ENCODE measurements around the gene ACTR1B.
A peak's percentile ranks its signal among the peaks of the same experiment; 100 is the strongest.
"Not testable (repeated sequence)": the region's sequence is repeated elsewhere in the genome, so short reads cannot be mapped to it uniquely, and the experiment has no call there.

ACTR1B gene

DNA sequence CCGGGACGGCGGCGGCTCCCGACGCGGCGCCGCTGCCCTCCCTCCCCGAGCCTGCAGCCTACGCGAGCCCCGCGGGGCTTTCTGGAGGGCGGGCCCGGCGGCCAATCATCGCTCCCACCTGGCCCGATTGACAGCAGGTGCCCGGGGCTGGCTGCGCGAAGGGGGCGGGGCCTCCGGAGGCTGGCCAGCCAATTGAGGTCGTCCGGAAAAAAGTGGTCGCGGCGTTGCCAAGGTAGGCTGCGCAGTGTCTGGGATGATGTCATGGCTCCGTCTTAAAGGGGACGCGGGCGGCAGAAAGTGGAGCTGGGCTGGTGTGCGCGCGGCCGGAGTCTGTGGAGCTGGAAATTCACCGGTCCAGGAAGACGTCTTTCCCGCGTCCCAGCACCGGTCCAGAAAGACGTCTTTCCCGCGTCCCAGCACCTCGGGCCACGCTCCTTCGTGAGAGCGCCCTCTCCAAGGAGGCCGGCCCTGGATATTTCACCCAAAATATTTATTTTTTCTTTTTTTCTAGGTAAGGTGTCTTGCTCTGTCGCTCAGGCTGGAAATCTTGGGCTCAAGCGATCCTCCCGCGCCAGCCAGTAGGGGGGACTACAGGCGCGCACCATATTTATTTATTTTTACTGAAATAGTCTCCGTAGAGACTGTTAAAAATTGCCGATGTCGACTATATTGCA, at the start of gene ACTR1B:
Gene ACTR1B, minus strand, starts transcription at position 83 of the 674 bp plus-strand sequence. CDS start 154 bp downstream, outside the sequence.
- in situ Hi-C loops (cut with HindIII; ENCODE audit: low sequenced_read_pairs), result no loop called here
- peak within 1 kb of the TSS; percentile 70 for H3K4me3 ChIP-seq (ENCODE audit: low read depth, low read length)
- TF ChIP-seq, protein P1, sequence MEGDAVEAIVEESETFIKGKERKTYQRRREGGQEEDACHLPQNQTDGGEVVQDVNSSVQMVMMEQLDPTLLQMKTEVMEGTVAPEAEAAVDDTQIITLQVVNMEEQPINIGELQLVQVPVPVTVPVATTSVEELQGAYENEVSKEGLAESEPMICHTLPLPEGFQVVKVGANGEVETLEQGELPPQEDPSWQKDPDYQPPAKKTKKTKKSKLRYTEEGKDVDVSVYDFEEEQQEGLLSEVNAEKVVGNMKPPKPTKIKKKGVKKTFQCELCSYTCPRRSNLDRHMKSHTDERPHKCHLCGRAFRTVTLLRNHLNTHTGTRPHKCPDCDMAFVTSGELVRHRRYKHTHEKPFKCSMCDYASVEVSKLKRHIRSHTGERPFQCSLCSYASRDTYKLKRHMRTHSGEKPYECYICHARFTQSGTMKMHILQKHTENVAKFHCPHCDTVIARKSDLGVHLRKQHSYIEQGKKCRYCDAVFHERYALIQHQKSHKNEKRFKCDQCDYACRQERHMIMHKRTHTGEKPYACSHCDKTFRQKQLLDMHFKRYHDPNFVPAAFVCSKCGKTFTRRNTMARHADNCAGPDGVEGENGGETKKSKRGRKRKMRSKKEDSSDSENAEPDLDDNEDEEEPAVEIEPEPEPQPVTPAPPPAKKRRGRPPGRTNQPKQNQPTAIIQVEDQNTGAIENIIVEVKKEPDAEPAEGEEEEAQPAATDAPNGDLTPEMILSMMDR (IDR thresholded peaks at IDR 0.05; ENCODE audit: low read depth, low read length, missing control alignments), result peak; percentile 72
- peak; percentile 96 for DNase-seq (ENCODE audit: low read depth)

DNA sequence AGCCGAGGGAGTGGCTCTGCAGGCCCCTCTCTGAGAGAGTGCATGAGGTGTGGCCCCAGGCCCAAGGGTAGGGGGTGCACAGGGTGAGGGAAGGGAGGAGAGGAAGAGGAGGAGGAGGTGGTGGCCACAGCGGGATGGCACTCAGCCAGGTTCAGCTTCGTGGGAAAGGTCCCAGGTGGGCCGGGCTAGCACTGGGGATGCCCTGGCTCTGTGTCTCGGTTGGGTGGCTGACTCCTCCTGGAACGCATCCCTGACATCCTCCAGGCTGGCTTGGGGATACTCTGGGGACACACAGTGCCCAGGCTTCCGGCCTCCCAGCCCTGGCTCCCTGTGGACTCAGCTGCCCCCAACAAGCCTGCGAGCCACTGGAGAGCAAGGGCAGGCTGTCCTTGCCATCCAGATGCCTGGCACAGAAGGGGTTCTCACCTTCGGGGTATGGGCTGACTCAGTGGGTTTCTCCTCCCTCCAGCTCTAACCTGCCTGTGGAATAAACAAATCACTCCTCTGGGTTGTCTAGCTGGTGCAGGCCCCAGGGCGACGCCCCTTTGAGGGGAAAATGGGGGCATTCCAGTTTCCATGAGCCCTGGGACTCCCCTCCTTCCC, 49.0 kb upstream of the ACTR1B start:
- no peak for DNase-seq (ENCODE audit: low read depth)
- TF ChIP-seq, protein P1 (IDR thresholded peaks at IDR 0.05; ENCODE audit: low read depth, low read length, missing control alignments), result no peak
- no peak overlapping the region for H3K4me3 ChIP-seq (ENCODE audit: low read depth, low read length)
- in situ Hi-C loops (cut with HindIII; ENCODE audit: low sequenced_read_pairs), result no loop called here

DNA sequence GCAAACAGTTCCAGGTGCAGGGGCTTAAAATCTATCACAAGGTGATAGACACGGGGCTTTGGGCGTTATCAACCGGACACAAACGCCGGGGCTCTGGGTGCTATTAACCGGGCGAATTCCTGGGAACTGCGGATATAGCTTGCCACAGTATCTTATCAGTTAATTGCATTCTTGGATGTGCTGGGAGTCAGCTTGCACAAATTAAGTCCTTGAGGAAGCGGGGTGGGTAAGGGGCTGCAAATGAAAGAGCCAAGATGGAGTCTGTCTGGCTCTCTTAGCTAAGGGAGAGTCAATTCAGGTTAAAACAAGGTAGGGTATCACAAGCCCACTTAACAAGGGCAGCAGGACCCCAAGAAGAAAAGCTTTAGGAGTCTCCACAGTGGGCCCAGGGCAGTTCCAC, 48.3 kb upstream of the ACTR1B start:
- H3K4me3 ChIP-seq (ENCODE audit: low read depth, low read length); in situ Hi-C loops (cut with HindIII; ENCODE audit: low sequenced_read_pairs); DNase-seq (ENCODE audit: low read depth): not testable (repeated sequence)

DNA sequence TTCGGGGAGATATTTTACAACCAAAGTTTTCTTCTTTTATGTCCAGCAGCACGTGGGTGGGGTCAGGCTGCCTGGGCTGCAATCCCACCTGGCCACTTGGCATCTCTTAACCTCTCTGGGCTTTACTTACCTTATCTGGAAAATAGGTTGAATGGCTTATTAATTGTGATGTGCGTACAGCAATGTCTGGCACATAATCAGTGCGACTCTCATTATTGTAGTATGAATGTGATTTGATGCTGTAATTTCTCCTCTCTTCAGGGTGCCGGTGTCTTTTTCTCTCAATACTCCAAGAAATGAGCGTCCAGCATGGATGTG, 47.5 kb upstream of the ACTR1B start:
- DNase-seq (ENCODE audit: low read depth), result no peak
- H3K4me3 ChIP-seq (ENCODE audit: low read depth, low read length), result no peak overlapping the region
- TF ChIP-seq, protein P1 (IDR thresholded peaks at IDR 0.05; ENCODE audit: low read depth, low read length, missing control alignments), result no peak
- in situ Hi-C loops (cut with HindIII; ENCODE audit: low sequenced_read_pairs), result no loop called here

DNA sequence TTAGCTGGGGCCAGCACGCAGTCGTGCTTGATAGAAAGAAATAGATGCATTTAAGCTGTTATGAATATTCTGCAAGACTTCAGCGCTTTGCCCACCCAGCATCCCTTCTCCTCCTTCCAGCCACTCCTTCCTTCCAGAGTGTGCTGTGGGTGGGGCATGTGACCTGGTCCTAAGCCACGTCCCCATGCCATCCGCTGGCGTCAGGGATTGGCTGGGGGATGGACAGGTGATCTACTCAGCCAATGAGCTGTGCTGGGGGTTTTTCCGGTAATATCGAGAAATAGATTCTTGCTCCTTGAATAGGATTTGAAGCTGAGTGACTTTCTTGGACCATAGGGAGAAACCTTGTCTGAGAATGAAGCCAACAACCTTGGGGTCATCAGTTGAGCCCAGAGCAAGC, 44.8 kb upstream of the ACTR1B start:
- no peak for DNase-seq (ENCODE audit: low read depth)
- in situ Hi-C loops (cut with HindIII; ENCODE audit: low sequenced_read_pairs), result no loop called here
- H3K4me3 ChIP-seq (ENCODE audit: low read depth, low read length), result no peak overlapping the region
- TF ChIP-seq, protein P1 (IDR thresholded peaks at IDR 0.05; ENCODE audit: low read depth, low read length, missing control alignments), result no peak

DNA sequence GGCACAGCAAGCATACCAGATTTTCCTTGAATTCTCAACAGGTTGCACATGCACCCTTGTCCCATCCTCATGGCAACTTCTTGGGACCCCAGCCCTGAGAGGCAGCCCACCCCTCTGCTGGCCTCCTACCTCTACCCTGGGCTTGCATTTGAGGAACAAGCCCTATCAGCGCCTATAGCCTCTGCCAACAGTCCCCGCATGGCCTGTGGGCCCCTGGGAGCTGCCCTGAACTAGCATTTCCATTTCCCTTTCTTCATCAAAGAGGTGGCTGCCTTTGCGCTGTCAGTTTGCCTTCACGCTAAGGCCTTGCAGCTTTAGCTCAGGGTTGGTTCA, 44.2 kb upstream of the ACTR1B start:
- DNase-seq (ENCODE audit: low read depth), result no peak
- no peak overlapping the region for H3K4me3 ChIP-seq (ENCODE audit: low read depth, low read length)
- TF ChIP-seq, protein P1 (IDR thresholded peaks at IDR 0.05; ENCODE audit: low read depth, low read length, missing control alignments), result no peak
- in situ Hi-C loops (cut with HindIII; ENCODE audit: low sequenced_read_pairs), result no loop called here

DNA sequence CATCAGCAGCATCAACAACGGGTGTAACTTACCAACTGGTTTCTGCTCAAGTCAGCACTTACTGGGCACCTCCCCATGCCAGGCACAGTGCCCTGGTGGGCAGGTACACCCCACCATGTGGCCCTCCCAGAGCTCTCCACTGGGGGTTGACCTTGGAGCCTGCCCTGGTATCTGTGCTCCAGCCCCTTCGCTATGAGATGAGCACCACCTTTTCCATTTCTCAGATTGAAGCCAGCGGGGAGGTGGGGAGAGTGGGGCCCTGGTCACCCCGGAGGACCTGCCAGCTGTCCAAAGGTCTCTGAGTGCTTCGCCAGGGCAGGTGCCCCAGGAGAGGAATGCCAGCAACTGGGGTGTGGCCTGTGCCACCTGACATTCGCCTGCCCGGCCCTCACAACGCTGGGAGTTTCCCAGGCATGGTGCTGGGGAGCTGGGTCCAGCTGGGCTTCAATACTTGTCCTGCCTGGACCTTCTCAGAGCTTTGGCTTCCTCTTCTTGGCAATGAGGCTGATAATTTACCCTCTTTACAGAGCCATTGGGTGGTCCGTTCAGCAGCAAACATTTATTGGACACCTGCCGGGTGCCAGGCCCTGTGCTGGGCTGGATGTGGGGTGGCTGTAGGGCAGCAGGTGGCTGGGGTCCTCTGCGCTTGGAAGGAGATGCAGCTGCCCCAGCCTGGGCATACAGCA, 43.7 kb upstream of the ACTR1B start:
- TF ChIP-seq, protein P1 (IDR thresholded peaks at IDR 0.05; ENCODE audit: low read depth, low read length, missing control alignments), result no peak
- no peak overlapping the region for H3K4me3 ChIP-seq (ENCODE audit: low read depth, low read length)
- in situ Hi-C loops (cut with HindIII; ENCODE audit: low sequenced_read_pairs), result no loop called here
- no peak for DNase-seq (ENCODE audit: low read depth)
